Panc1 (cell line): Measurements from ENCODE around the gene DNAJC4.

Source experiments
- SIN3A ChIP-seq: IDR thresholded peaks from 2 replicates; pipeline ENCODE4 v1.6.1; 2012; ENCODE audit warnings: low read depth, mild to moderate bottlenecking, low read length, moderate library complexity, borderline replicate concordance; ENCODE audit not compliant: insufficient read depth
- TF ChIP-seq, protein P1 (sequence below): fragments of 450-650 bp; IDR thresholded peaks from 2 replicates; pipeline ENCODE4 v1.5.1; 2017; ENCODE audit warnings: mild to moderate bottlenecking

DNA sequence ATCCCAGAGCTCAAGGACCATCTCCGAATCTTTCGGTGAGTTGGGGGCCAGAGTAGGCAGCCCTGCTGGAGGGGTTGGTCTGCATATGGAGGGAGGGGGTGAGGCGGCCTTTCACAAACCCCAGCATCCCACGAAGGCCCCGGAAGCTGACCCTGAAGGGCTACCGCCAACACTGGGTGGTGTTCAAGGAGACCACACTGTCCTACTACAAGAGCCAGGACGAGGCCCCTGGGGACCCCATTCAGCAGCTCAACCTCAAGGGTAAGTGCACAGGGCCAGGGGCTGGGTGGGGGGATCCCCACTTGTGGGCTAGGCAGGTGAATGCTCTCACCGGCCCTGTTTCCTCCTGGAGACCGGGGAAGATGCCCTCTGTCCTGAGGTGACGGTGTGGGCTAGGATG, 10.6 kb upstream of the DNAJC4 start:
- TF ChIP-seq, protein P1, sequence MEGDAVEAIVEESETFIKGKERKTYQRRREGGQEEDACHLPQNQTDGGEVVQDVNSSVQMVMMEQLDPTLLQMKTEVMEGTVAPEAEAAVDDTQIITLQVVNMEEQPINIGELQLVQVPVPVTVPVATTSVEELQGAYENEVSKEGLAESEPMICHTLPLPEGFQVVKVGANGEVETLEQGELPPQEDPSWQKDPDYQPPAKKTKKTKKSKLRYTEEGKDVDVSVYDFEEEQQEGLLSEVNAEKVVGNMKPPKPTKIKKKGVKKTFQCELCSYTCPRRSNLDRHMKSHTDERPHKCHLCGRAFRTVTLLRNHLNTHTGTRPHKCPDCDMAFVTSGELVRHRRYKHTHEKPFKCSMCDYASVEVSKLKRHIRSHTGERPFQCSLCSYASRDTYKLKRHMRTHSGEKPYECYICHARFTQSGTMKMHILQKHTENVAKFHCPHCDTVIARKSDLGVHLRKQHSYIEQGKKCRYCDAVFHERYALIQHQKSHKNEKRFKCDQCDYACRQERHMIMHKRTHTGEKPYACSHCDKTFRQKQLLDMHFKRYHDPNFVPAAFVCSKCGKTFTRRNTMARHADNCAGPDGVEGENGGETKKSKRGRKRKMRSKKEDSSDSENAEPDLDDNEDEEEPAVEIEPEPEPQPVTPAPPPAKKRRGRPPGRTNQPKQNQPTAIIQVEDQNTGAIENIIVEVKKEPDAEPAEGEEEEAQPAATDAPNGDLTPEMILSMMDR: no peak
- no peak for TF ChIP-seq SIN3A
